PC-9 (cell line): ENCODE results near the gene ARHGDIA.

Experiments
- CTCF ChIP-seq: fragments of 200-600 bp; sonication (generic); conservative IDR thresholded peaks from 2 replicates; pipeline ENCODE4 v1.6.1; 2017; ENCODE audit warnings: mixed run types, antibody characterized with exemption, mild to moderate bottlenecking, moderate library complexity
- EZH2 ChIP-seq: fragments of 200-600 bp; sonication (generic); IDR thresholded peaks from 2 replicates; pipeline ENCODE4 v1.8.0; 2017; ENCODE audit warnings: antibody characterized with exemption, low read depth

- TF ChIP-seq CTCF (no peak), EZH2 (no peak)
Measured at GRCh38 chr17:81904600-81905423, 33.7 kb upstream of the ARHGDIA start.
